ENCODE data around the gene FYB1.

FYB1 gene

DNA sequence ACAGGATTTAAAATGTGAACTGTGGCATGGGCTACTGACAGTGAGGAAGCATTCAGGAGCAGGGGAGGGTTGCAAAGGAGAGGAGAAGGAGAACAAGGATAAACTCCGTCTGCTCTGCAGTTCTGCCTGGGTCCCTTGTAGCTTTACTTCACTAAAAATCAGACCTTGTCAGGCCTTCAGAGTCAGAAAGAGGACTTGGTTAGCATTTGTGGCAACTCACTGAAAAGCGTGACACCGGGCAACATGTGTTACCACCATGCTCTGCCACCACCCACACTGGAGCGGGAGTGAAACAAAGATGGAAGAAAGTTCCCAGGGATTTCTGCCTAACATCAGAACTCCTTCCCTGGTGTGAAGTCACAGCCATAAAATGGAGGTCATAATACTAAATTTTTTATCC is 19.3 kb downstream of the FYB1 start:
- H3K36me3 ChIP-seq (ENCODE audit: insufficient read depth, low read depth, low read length), result no peaks in the 10 kb centered on the region
- no peaks in the 10 kb centered on the region for H3K9me3 ChIP-seq (ENCODE audit: insufficient read depth, low read depth, low read length)
- H3K27me3 ChIP-seq (ENCODE audit: insufficient read depth, low read length), result no peaks in the 10 kb centered on the region
- H3K4me3 ChIP-seq (ENCODE audit: low read length), result no peak overlapping the region
- H3K4me1 ChIP-seq (ENCODE audit: insufficient read depth, low read length), result 0 out of 2 replicates have a peak, but pooled peaks cover 2% of the 10 kb centered on the region
- H3K9ac ChIP-seq (ENCODE audit: low read depth, low read length), result no peak overlapping the region
- no peak overlapping the region for H3K27ac ChIP-seq (ENCODE audit: low read length)

GRCh38 chr5:39199335-39199734 is 20.0 kb downstream of the FYB1 start:
- no peak overlapping the region for H3K9ac ChIP-seq (ENCODE audit: low read depth, low read length)
- 0 out of 2 replicates have a peak, but pooled peaks cover 2% of the 10 kb centered on the region for H3K4me1 ChIP-seq (ENCODE audit: insufficient read depth, low read length)
- H3K4me3 ChIP-seq (ENCODE audit: low read length), result no peak overlapping the region
- no peak overlapping the region for H3K27ac ChIP-seq (ENCODE audit: low read length)
- no peaks in the 10 kb centered on the region for H3K36me3 ChIP-seq (ENCODE audit: insufficient read depth, low read depth, low read length)
- H3K27me3 ChIP-seq (ENCODE audit: insufficient read depth, low read length), result no peaks in the 10 kb centered on the region
- H3K9me3 ChIP-seq (ENCODE audit: insufficient read depth, low read depth, low read length), result no peaks in the 10 kb centered on the region

DNA sequence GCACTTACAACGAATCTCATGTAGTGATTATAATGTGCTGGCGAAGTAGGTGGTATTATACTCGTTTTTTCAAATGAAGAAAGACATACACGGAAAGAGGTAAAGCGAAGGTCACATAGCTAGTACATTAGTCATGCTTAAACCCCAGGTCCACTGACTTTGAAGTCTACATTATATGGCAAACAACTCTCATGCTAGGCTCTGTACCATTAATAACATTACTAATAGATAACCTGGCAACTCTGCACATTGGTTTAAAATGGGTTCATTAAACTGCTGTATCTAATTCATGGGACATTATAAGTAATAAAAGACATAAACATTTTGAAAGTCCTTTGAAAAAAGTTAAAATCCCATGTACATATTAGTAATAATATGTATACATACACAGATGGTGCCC is 21.2 kb downstream of the FYB1 start:
- no peaks in the 10 kb centered on the region for H3K9me3 ChIP-seq (ENCODE audit: insufficient read depth, low read depth, low read length)
- H3K36me3 ChIP-seq (ENCODE audit: insufficient read depth, low read depth, low read length), result no peaks in the 10 kb centered on the region
- no peak overlapping the region for H3K4me3 ChIP-seq (ENCODE audit: low read length)
- H3K9ac ChIP-seq (ENCODE audit: low read depth, low read length), result no peak overlapping the region
- 0 out of 2 replicates have a peak, but pooled peaks cover 2% of the 10 kb centered on the region for H3K4me1 ChIP-seq (ENCODE audit: insufficient read depth, low read length)
- H3K27ac ChIP-seq (ENCODE audit: low read length), result no peak overlapping the region
- no peaks in the 10 kb centered on the region for H3K27me3 ChIP-seq (ENCODE audit: insufficient read depth, low read length)

DNA sequence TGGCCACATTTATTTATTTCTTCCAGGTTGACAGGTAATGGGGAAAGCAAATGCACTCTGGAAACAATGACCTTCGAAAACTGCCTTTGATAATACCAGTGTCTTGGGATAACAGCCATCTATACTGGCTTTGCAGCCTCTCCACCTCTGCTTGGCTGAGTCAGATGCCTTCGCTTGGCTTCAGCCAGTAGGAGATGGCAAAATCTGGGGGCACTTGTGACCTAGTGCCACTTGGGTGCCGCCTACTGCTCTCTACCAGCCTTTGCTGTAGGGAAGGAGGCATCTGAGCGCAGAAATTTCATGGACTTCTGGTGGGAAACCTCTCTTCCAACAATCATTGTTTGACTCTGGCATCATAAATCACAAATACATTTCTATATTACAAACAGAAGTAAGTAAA is 21.8 kb downstream of the FYB1 start:
- no peaks in the 10 kb centered on the region for H3K27me3 ChIP-seq (ENCODE audit: insufficient read depth, low read length)
- no peaks in the 10 kb centered on the region for H3K9me3 ChIP-seq (ENCODE audit: insufficient read depth, low read depth, low read length)
- H3K4me3 ChIP-seq (ENCODE audit: low read length), result no peak overlapping the region
- no peaks in the 10 kb centered on the region for H3K36me3 ChIP-seq (ENCODE audit: insufficient read depth, low read depth, low read length)
- H3K4me1 ChIP-seq (ENCODE audit: insufficient read depth, low read length), result 0 out of 2 replicates have a peak, but pooled peaks cover 2% of the 10 kb centered on the region
- no peak overlapping the region for H3K9ac ChIP-seq (ENCODE audit: low read depth, low read length)
- no peak overlapping the region for H3K27ac ChIP-seq (ENCODE audit: low read length)

DNA sequence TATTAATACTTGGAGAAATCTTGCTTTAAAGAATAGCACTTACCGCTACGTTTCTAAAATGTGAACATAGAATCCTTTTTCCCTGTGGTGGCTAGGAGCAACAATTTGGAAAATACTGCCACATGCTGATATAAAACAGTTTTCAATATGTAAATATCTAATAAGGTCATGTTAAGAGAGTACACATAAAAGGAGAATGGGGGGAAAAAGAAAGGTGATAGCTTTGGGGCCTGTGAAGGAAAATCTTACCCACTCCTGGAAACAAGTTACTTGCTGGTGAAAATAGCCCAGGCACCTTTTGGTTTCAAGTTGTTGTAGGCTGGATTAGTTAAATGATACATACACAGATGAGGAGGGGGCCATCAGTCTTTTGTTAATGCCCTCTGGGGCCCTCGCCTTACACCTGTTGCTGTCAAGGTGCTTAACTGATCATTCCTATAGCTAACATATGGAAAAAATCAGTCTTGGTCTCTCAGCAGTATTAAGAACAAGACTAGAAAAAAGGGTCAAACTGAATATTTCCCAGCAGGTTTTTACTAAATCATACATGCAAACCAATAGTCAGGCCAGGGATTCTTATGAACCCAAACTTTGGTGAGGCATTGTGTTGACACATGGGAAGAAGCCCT is 24.1 kb downstream of the FYB1 start:
- H3K4me1 ChIP-seq (ENCODE audit: insufficient read depth, low read length), result no peaks in the 10 kb centered on the region
- no peaks in the 10 kb centered on the region for H3K27me3 ChIP-seq (ENCODE audit: insufficient read depth, low read length)
- H3K4me3 ChIP-seq (ENCODE audit: low read length), result no peak overlapping the region
- no peak overlapping the region for H3K9ac ChIP-seq (ENCODE audit: low read depth, low read length)
- H3K9me3 ChIP-seq (ENCODE audit: insufficient read depth, low read depth, low read length), result no peaks in the 10 kb centered on the region
- no peaks in the 10 kb centered on the region for H3K36me3 ChIP-seq (ENCODE audit: insufficient read depth, low read depth, low read length)
- no peak overlapping the region for H3K27ac ChIP-seq (ENCODE audit: low read length)

DNA sequence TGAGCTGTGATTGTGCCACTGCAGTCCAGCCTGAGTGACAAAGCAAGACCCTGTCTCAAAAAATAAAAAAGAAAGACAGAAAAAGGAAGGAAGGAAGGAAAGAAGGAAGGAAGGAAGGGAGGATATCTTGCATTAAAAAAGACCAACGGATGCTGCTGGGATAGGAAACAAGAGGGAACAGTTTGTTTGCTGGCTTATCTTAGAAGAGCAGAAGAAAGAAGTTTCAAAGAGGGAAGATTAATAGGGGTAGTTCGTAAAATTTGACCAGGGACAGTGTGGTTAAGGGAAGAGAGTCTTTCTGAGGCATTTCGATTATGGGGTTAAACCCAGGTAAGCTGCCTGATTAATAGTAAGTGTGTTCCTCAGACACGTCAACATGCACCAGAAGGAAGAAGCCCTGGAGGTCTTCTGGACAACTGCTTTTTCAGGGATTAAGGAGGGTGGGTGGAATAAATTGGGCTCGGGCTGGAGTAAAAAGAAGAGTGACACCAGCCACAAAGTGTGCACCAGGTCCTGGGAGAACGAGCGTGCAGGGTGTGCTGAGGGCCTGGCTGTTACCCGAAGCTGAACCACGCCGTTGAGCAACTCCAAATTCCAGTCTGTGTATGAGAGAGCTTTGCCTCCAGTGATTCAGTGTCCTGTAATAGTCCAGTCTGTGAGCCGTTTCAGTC is 24.8 kb downstream of the FYB1 start:
- Histone ChIP-seq H3K9ac (ENCODE audit: low read depth, low read length) (no peak overlapping the region), H3K27me3 (ENCODE audit: insufficient read depth, low read length) (no peaks in the 10 kb centered on the region), H3K4me3 (ENCODE audit: low read length) (no peak overlapping the region), H3K9me3 (ENCODE audit: insufficient read depth, low read depth, low read length) (no peaks in the 10 kb centered on the region), H3K4me1 (ENCODE audit: insufficient read depth, low read length) (no peaks in the 10 kb centered on the region), H3K27ac (ENCODE audit: low read length) (no peak overlapping the region), H3K36me3 (ENCODE audit: insufficient read depth, low read depth, low read length) (no peaks in the 10 kb centered on the region)

DNA sequence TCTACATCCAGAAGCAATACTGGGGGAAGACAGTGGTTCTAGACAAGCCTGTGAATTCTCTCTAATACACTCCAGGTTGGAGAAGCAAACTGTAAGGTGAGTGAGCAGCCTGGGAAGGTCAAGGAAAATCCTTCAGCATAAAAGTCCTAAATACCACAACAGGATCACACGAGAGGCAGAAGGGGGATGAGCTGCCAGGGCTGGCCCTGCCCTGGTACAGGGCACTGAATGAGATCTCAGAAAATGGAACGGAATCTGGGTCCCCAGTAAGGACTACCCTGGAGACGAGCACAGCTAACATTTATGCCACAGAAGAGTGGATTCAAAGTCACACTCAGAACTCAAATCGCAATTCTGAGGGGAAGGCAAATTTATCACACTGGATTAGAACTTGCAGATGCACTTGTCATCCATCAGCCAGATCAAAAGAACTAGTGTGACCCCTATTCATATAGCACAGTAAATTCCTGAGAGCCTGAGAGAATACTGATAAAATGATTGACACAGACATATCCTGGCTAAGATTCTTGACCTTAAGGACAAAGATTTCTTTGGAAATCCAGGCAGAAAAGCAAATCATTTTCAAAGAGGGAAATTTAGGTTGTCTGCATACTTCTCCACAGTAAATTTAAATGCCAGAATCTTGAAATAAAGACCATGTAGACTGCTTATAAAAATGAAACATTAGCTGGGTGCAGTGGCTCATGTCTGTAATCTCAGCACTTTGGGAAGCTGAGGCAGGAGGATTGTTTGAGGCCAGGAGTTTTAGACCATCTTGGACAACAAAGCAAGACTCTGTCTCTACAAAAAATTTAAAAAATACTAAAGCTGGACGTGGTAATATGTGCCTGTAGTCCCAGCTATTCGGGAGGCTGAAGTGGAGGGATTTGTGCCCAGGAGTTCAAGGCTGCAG is 25.6 kb downstream of the FYB1 start:
- no peaks in the 10 kb centered on the region for H3K4me1 ChIP-seq (ENCODE audit: insufficient read depth, low read length)
- no peak overlapping the region for H3K9ac ChIP-seq (ENCODE audit: low read depth, low read length)
- H3K4me3 ChIP-seq (ENCODE audit: low read length), result no peak overlapping the region
- no peaks in the 10 kb centered on the region for H3K36me3 ChIP-seq (ENCODE audit: insufficient read depth, low read depth, low read length)
- H3K27me3 ChIP-seq (ENCODE audit: insufficient read depth, low read length), result no peaks in the 10 kb centered on the region
- H3K27ac ChIP-seq (ENCODE audit: low read length), result no peak overlapping the region
- no peaks in the 10 kb centered on the region for H3K9me3 ChIP-seq (ENCODE audit: insufficient read depth, low read depth, low read length)

DNA sequence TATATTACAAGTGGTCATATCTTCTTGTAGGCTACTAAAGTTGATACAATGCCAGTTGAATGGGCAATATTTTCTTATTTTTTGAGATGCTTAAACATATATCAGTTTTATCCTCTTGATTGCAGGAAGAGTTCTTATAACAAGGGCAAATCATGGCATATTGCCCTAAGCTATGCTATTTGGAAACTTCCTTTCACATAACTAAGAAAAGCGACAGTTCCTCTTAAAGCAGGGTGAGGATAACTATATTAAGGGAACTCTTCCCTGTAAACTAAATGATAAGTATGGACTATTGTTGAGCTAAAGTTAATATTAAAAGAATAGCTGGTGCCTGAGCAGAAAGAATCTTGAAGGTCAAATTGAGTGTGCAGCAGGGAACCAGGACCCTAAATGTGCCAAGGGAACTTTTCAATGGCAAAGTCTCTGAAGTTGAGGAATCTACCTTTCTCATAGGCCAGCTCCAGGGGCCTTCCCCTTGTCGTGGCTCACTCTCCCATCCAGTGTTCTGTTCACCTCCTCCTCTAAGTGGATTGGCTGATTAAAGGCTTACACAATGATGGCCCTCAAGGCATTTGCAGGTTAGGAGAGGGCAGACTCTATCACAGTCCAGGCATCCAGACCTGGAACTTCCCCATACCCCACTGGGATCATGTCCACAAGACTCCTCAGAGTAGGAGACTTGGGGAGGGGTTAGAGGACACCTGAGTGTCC is 26.8 kb downstream of the FYB1 start:
- no peaks in the 10 kb centered on the region for H3K36me3 ChIP-seq (ENCODE audit: insufficient read depth, low read depth, low read length)
- H3K27me3 ChIP-seq (ENCODE audit: insufficient read depth, low read length), result no peaks in the 10 kb centered on the region
- no peaks in the 10 kb centered on the region for H3K4me1 ChIP-seq (ENCODE audit: insufficient read depth, low read length)
- no peak overlapping the region for H3K4me3 ChIP-seq (ENCODE audit: low read length)
- no peaks in the 10 kb centered on the region for H3K9me3 ChIP-seq (ENCODE audit: insufficient read depth, low read depth, low read length)
- no peak overlapping the region for H3K9ac ChIP-seq (ENCODE audit: low read depth, low read length)
- no peak overlapping the region for H3K27ac ChIP-seq (ENCODE audit: low read length)

GRCh38 chr5:39191216-39191615 is 28.1 kb downstream of the FYB1 start:
- H3K9ac ChIP-seq (ENCODE audit: low read depth, low read length), result no peak overlapping the region
- H3K4me3 ChIP-seq (ENCODE audit: low read length), result no peak overlapping the region
- no peaks in the 10 kb centered on the region for H3K36me3 ChIP-seq (ENCODE audit: insufficient read depth, low read depth, low read length)
- H3K27ac ChIP-seq (ENCODE audit: low read length), result no peak overlapping the region
- H3K9me3 ChIP-seq (ENCODE audit: insufficient read depth, low read depth, low read length), result no peaks in the 10 kb centered on the region
- no peaks in the 10 kb centered on the region for H3K4me1 ChIP-seq (ENCODE audit: insufficient read depth, low read length)
- no peaks in the 10 kb centered on the region for H3K27me3 ChIP-seq (ENCODE audit: insufficient read depth, low read length)

DNA sequence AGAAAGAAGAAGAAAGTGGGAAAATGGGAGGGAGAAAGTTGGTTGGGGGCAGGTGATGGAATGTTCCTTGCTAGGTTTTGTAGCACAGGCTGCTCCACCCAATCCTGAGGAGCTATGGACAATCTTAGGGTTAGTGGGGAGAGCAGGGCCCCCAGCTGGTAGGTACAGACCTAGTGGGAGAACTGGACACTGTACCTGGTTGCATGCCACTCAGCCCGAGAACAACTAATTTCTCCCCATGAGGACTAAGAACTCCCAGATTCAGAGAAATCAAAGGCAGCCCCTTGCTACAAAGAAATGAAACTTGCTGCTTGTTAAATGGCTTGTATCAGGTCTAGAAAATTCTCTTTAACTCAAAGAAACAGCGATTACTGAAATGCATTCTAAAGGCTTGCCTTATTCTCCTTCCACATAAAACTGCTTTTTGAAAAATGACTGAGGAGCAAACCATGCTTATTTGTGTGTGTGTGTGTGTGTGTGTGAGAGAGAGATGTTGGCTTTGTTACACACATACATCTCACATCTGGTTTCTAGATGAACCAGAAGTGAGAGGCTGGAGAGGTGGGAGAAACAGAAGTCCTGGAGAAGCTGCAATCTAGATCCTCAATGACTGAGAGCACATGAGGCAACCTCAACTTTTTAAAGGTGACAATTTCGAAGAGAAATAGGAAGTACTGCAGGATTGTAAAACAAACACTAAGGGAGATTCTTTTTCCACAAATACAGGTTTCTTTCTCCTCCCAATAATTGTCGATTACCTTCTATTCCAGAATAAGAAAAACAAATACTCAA is 28.9 kb downstream of the FYB1 start:
- Histone ChIP-seq H3K4me1 (ENCODE audit: insufficient read depth, low read length) (no peaks in the 10 kb centered on the region), H3K27me3 (ENCODE audit: insufficient read depth, low read length) (no peaks in the 10 kb centered on the region), H3K4me3 (ENCODE audit: low read length) (no peak overlapping the region), H3K9ac (ENCODE audit: low read depth, low read length) (no peak overlapping the region), H3K27ac (ENCODE audit: low read length) (no peak overlapping the region), H3K36me3 (ENCODE audit: insufficient read depth, low read depth, low read length) (no peaks in the 10 kb centered on the region), H3K9me3 (ENCODE audit: insufficient read depth, low read depth, low read length) (no peaks in the 10 kb centered on the region)
